Measurements from ENCODE around the gene PPBP.
"Not testable (repeated sequence)": the region's sequence is repeated elsewhere in the genome, so short reads cannot be mapped to it uniquely, and the experiment has no call there.

GRCh38 chr4:73959041-73959440 is 28.9 kb downstream of the PPBP start:
- not testable (repeated sequence) for TF ChIP-seq TCF7L2 (IDR thresholded peaks at IDR 0.05; ENCODE audit: borderline replicate concordance, extremely low read depth, insufficient read depth, insufficient read length); CTCF (IDR thresholded peaks at IDR 0.05 in 2 of 3, conservative IDR thresholded peaks at IDR 0.05 in 1 of 3; ENCODE audit: borderline replicate concordance in 1 of 3, insufficient read depth in 1 of 3, low read depth in 2 of 3, low read length in 2 of 3); POLR2AphosphoS5 (IDR thresholded peaks at IDR 0.05; ENCODE audit: low read depth, low read length); REST (IDR thresholded peaks at IDR 0.05; ENCODE audit: low read depth)
